Cardiac muscle cell (in vitro differentiated cells and primary cell): ENCODE results near the gene ECM2. TPM values are rescaled to one million over a fixed set of nuclear protein-coding genes. Genes with fewer than 3 reads are reported as not detected.
A peak's percentile ranks its signal among the peaks of the same experiment; 100 is the strongest.

Experiments
- DNase-seq, 2 donors: peaks; one replicate each; pipeline versions ENCODE4 v3.0.0 to v3.0.0-alpha.2; 2010 to 2017; ENCODE audit warnings: low read depth in 1 of 2, low spot score in 1 of 2
- H3K27ac ChIP-seq: fragments of 200-600 bp; sonication (generic); 2 replicates; pipeline ENCODE4 v1.5.1; 2016
- H3K27me3 ChIP-seq: fragments of 200-600 bp; sonication (generic); 2 replicates; pipeline ENCODE4 v1.6.0; 2016; ENCODE audit warnings: control low read depth
- H3K36me3 ChIP-seq: fragments of 200-600 bp; sonication (generic); 2 replicates; pipeline ENCODE4 v1.5.1; 2016; ENCODE audit warnings: control low read depth
- H3K4me1 ChIP-seq: fragments of 200-600 bp; sonication (generic); 2 replicates; pipeline ENCODE4 v1.8.1; 2017; ENCODE audit warnings: low read depth, mild to moderate bottlenecking, mixed run types
- H3K4me3 ChIP-seq: fragments of 200-600 bp; sonication (generic); 2 replicates; pipeline ENCODE4 v1.5.1; 2016; ENCODE audit warnings: mild to moderate bottlenecking
- H3K9me3 ChIP-seq: fragments of 200-600 bp; sonication (generic); 2 replicates; pipeline ENCODE4 v1.5.1; 2017; ENCODE audit warnings: low read depth, mild to moderate bottlenecking, control low read depth
- CTCF ChIP-seq: IDR thresholded peaks from 2 replicates; pipeline ENCODE4 v1.5.1; 2012; ENCODE audit warnings: low read depth, mild to moderate bottlenecking, low read length
- polyA plus RNA-seq: library from polyadenylated mRNA; unstranded; fragments of >200 nt; fragmentation: Nextera tagmentation; extraction: Ambion mirVana; gene quantifications from 2 replicates; pipeline ENCODE4 v1.2.1, GENCODE V29; 2016
- total RNA-seq: library from RNA; depleted of rRNA; stranded (reverse); fragments of >200 nt; gene quantifications from 2 replicates; pipeline ENCODE4 v1.2.3, GENCODE V29; 2016

ECM2 gene
- total and polyA plus RNA-seq, 2 experiments from 2014 or later: not detected

- H3K27me3 ChIP-seq: no peaks in the 10 kb centered on the region
- H3K36me3 ChIP-seq: no peaks in the 10 kb centered on the region
- no peak for DNase-seq
- H3K4me1 ChIP-seq: peaks cover 11% of the 10 kb centered on the region
- no peaks in the 10 kb centered on the region for H3K9me3 ChIP-seq
- no peak overlapping the region for H3K4me3 ChIP-seq
- no peak for TF ChIP-seq CTCF
- H3K27ac ChIP-seq: no peak overlapping the region
These were observed 67.6 kb downstream of the ECM2 start for GRCh38 chr9:92468206-92468605.

- Histone ChIP-seq H3K36me3 (no peaks in the 10 kb centered on the region), H3K9me3 (no peaks in the 10 kb centered on the region), H3K4me1 (peaks cover 11% of the 10 kb centered on the region), H3K27ac (no peak overlapping the region), H3K27me3 (no peaks in the 10 kb centered on the region), H3K4me3 (no peak overlapping the region)
- DNase-seq: no peak
- no peak for TF ChIP-seq CTCF
These were observed 68.3 kb downstream of the ECM2 start for GRCh38 chr9:92467511-92467910.

GRCh38 chr9:92467041-92467440, 68.7 kb downstream of the ECM2 start:
- Histone ChIP-seq H3K27ac (no peak overlapping the region), H3K27me3 (no peaks in the 10 kb centered on the region), H3K4me3 (no peak overlapping the region), H3K9me3 (no peaks in the 10 kb centered on the region), H3K36me3 (no peaks in the 10 kb centered on the region), H3K4me1 (peaks cover 11% of the 10 kb centered on the region)
- DNase-seq: no peak
- no peak for TF ChIP-seq CTCF

GRCh38 chr9:92463984-92464383, 71.8 kb downstream of the ECM2 start:
- Histone ChIP-seq H3K27ac (no peak overlapping the region), H3K4me1 (peaks cover 11% of the 10 kb centered on the region), H3K9me3 (no peaks in the 10 kb centered on the region), H3K4me3 (no peak overlapping the region), H3K27me3 (no peaks in the 10 kb centered on the region), H3K36me3 (no peaks in the 10 kb centered on the region)
- TF ChIP-seq CTCF: no peak
- peak in 1 of 2 donors; percentile 79 for DNase-seq

- DNase-seq: no peak
- Histone ChIP-seq H3K4me1 (peaks cover 11% of the 10 kb centered on the region), H3K36me3 (no peaks in the 10 kb centered on the region), H3K27ac (no peak overlapping the region), H3K4me3 (no peak overlapping the region), H3K27me3 (no peaks in the 10 kb centered on the region), H3K9me3 (no peaks in the 10 kb centered on the region)
- no peak for TF ChIP-seq CTCF
These were observed 72.4 kb downstream of the ECM2 start for GRCh38 chr9:92463387-92463786.

- no peak for TF ChIP-seq CTCF
- Histone ChIP-seq H3K27me3 (no peaks in the 10 kb centered on the region), H3K36me3 (no peaks in the 10 kb centered on the region), H3K9me3 (no peaks in the 10 kb centered on the region), H3K27ac (no peak overlapping the region), H3K4me1 (no peaks in the 10 kb centered on the region), H3K4me3 (no peak overlapping the region)
- no peak for DNase-seq
These were observed 78.2 kb downstream of the ECM2 start for GRCh38 chr9:92457576-92457975.
